ENCODE data around the gene SLITRK3.
"Not testable (repeated sequence)": the region's sequence is repeated elsewhere in the genome, so short reads cannot be mapped to it uniquely, and the experiment has no call there.

Gene SLITRK3

DNA sequence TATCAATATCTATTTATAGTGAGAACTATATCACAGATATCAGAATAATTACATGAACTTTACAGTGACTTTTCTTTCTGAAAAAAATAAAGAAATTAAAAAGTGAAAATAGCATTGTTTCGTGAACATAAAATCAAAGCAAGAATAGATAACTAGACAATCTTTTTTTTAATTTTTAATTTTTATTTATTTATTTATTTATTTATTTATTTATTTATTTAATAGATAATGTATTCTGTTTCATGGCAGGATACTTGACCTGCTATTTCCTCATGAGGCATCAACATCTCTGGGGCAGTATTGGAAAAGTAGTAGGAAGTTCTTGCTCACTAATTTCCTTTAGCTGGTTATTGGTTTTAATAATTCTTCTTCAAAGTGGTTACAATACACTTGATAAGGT is 33.3 kb downstream of the SLITRK3 start:
- Mint-ChIP-seq H3K27ac (no peak overlapping the region), H3K9me3 (peaks cover 4% of the 10 kb centered on the region), H3K4me3 (no peak overlapping the region), H3K27me3 (ENCODE audit: low read depth) (no peaks in the 10 kb centered on the region), H3K36me3 (ENCODE audit: low read depth) (no peaks in the 10 kb centered on the region), H3K4me1 (ENCODE audit: low read depth) (no peaks in the 10 kb centered on the region)
- DNase-seq (ENCODE audit: low spot score) = no peak

GRCh38 chr3:165159760-165160421 is 36.3 kb downstream of the SLITRK3 start:
- no peaks in the 10 kb centered on the region for H3K9me3 Mint-ChIP-seq
- no peaks in the 10 kb centered on the region for H3K4me1 Mint-ChIP-seq (ENCODE audit: low read depth)
- no peak overlapping the region for H3K4me3 Mint-ChIP-seq
- H3K36me3 Mint-ChIP-seq (ENCODE audit: low read depth) = no peaks in the 10 kb centered on the region
- H3K27ac Mint-ChIP-seq = no peak overlapping the region
- no peak for DNase-seq (ENCODE audit: low spot score)
- no peaks in the 10 kb centered on the region for H3K27me3 Mint-ChIP-seq (ENCODE audit: low read depth)

GRCh38 chr3:165158011-165158410 is 38.2 kb downstream of the SLITRK3 start:
- H3K4me3 Mint-ChIP-seq = no peak overlapping the region
- no peak overlapping the region for H3K27ac Mint-ChIP-seq
- no peaks in the 10 kb centered on the region for H3K4me1 Mint-ChIP-seq (ENCODE audit: low read depth)

GRCh38 chr3:165156757-165157420 is 39.3 kb downstream of the SLITRK3 start:
- no peaks in the 10 kb centered on the region for H3K36me3 Mint-ChIP-seq (ENCODE audit: low read depth)
- H3K27ac Mint-ChIP-seq = no peak overlapping the region
- no peaks in the 10 kb centered on the region for H3K9me3 Mint-ChIP-seq
- H3K27me3 Mint-ChIP-seq (ENCODE audit: low read depth) = no peaks in the 10 kb centered on the region
- no peak overlapping the region for H3K4me3 Mint-ChIP-seq
- H3K4me1 Mint-ChIP-seq (ENCODE audit: low read depth) = no peaks in the 10 kb centered on the region
- no peak for DNase-seq (ENCODE audit: low spot score)

More at GRCh38 chr3:165158011-165158410, 38.2 kb downstream of the SLITRK3 start:
- no peaks in the 10 kb centered on the region for H3K27me3 Mint-ChIP-seq (ENCODE audit: low read depth)
- H3K9me3 Mint-ChIP-seq = no peaks in the 10 kb centered on the region
- DNase-seq (ENCODE audit: low spot score) = no peak
- H3K36me3 Mint-ChIP-seq (ENCODE audit: low read depth) = no peaks in the 10 kb centered on the region

GRCh38 chr3:165148876-165149441 is 47.2 kb downstream of the SLITRK3 start:
- Mint-ChIP-seq H3K36me3 (ENCODE audit: low read depth) (no peaks in the 10 kb centered on the region), H3K9me3 (no peaks in the 10 kb centered on the region), H3K4me3 (no peak overlapping the region), H3K27ac (no peak overlapping the region), H3K27me3 (ENCODE audit: low read depth) (no peaks in the 10 kb centered on the region), H3K4me1 (ENCODE audit: low read depth) (no peaks in the 10 kb centered on the region)
- no peak for DNase-seq (ENCODE audit: low spot score)

- no peaks in the 10 kb centered on the region for H3K36me3 Mint-ChIP-seq (ENCODE audit: low read depth)
- H3K4me3 Mint-ChIP-seq = no peak overlapping the region
- H3K9me3 Mint-ChIP-seq = no peaks in the 10 kb centered on the region
- no peak overlapping the region for H3K27ac Mint-ChIP-seq
- no peak for DNase-seq (ENCODE audit: low spot score)
- H3K27me3 Mint-ChIP-seq (ENCODE audit: low read depth) = no peaks in the 10 kb centered on the region
- no peaks in the 10 kb centered on the region for H3K4me1 Mint-ChIP-seq (ENCODE audit: low read depth)
Observed at GRCh38 chr3:165144271-165144670, 51.9 kb downstream of the SLITRK3 start.

DNA sequence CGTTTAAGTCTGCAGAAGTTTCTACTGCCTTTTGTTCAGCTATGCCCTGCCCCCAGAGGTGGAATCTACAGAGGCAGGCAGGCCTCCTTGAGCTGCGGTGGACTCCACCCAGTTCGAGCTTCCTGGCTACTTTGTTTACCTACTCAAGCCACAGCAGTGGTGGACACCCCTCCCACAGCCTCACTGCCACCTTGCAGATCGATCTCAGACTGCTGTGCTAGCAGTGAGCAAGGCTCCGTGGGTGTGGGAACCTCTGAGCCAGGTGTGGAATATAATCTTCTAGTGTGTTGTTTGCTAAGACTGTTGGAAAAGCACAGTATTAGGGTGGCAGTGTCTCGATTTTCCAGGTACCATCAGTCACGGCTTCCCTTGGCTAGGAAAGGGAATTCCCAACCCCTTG is 56.3 kb downstream of the SLITRK3 start:
- H3K9me3 Mint-ChIP-seq = peaks cover 26% of the 10 kb centered on the region
- not testable (repeated sequence) for H3K4me3 Mint-ChIP-seq; H3K36me3 Mint-ChIP-seq (ENCODE audit: low read depth); DNase-seq (ENCODE audit: low spot score); H3K27ac Mint-ChIP-seq; H3K27me3 Mint-ChIP-seq (ENCODE audit: low read depth); H3K4me1 Mint-ChIP-seq (ENCODE audit: low read depth)
